GM20431 (cell line): ENCODE data around the gene RYR3.

ENCODE experiments used
- in situ Hi-C: fragments of 300-500 bp; cut with MseI, MboI; formaldehyde crosslinking; loops from one replicate; pipeline ENCODE4 v1.15.0; 2020; ENCODE audit warnings: low sequenced_read_pairs; ENCODE audit not compliant: unreplicated experiment

RYR3 gene

GRCh38 chr15:33844186-33844585 lies 533.4 kb downstream of the RYR3 start:
- in situ Hi-C loops: no loop called here

- in situ Hi-C loops: no loop called here
These were observed 533.8 kb downstream of the RYR3 start for GRCh38 chr15:33844597-33844996.

GRCh38 chr15:33846142-33846541 lies 535.4 kb downstream of the RYR3 start:
- in situ Hi-C loops: no loop called here

- in situ Hi-C loops: no loop called here
These were observed 536.1 kb downstream of the RYR3 start for GRCh38 chr15:33846862-33847261.

- in situ Hi-C loops: no loop called here
These were observed 537.2 kb downstream of the RYR3 start for GRCh38 chr15:33848011-33848410.

GRCh38 chr15:33851079-33851478 lies 540.3 kb downstream of the RYR3 start:
- in situ Hi-C loops: no loop called here

GRCh38 chr15:33852094-33852493 lies 541.3 kb downstream of the RYR3 start:
- in situ Hi-C loops: no loop called here

- in situ Hi-C loops: no loop called here
These were observed 541.8 kb downstream of the RYR3 start for GRCh38 chr15:33852570-33852969.

GRCh38 chr15:33857726-33858125 lies 547.0 kb downstream of the RYR3 start:
- in situ Hi-C loops: no loop called here

GRCh38 chr15:33858836-33859235 lies 548.1 kb downstream of the RYR3 start:
- in situ Hi-C loops: no loop called here

GRCh38 chr15:33859992-33860545 lies 549.3 kb downstream of the RYR3 start:
- in situ Hi-C loops: no loop called here

GRCh38 chr15:33860754-33861153 lies 550.0 kb downstream of the RYR3 start:
- in situ Hi-C loops: no loop called here

GRCh38 chr15:33864360-33865075 lies 553.8 kb downstream of the RYR3 start:
- in situ Hi-C loops: no loop called here

GRCh38 chr15:33865416-33865815 lies 554.6 kb downstream of the RYR3 start:
- in situ Hi-C loops: no loop called here

GRCh38 chr15:33866101-33866737 lies 555.5 kb downstream of the RYR3 start:
- in situ Hi-C loops: no loop called here

GRCh38 chr15:33871980-33872379 lies 561.2 kb downstream of the RYR3 start:
- in situ Hi-C loops: no loop called here

- in situ Hi-C loops: no loop called here
These were observed 561.8 kb downstream of the RYR3 start for GRCh38 chr15:33872416-33873106.

GRCh38 chr15:33874156-33874555 lies 563.4 kb downstream of the RYR3 start:
- in situ Hi-C loops: no loop called here

- in situ Hi-C loops: no loop called here
These were observed 572.2 kb downstream of the RYR3 start for GRCh38 chr15:33882921-33883320.

GRCh38 chr15:33888176-33888575 lies 577.4 kb downstream of the RYR3 start:
- in situ Hi-C loops: no loop called here

- in situ Hi-C loops: no loop called here
These were observed 583.4 kb downstream of the RYR3 start for GRCh38 chr15:33894193-33894592.
